NCI-H226 (cell line): Measurements from ENCODE around the gene LRP10.
A peak's percentile ranks its signal among the peaks of the same experiment; 100 is the strongest.

ENCODE experiments used
- DNase-seq: peaks from one replicate; pipeline ENCODE4 v3.0.0-alpha.2; 2015

LRP10 gene

DNA sequence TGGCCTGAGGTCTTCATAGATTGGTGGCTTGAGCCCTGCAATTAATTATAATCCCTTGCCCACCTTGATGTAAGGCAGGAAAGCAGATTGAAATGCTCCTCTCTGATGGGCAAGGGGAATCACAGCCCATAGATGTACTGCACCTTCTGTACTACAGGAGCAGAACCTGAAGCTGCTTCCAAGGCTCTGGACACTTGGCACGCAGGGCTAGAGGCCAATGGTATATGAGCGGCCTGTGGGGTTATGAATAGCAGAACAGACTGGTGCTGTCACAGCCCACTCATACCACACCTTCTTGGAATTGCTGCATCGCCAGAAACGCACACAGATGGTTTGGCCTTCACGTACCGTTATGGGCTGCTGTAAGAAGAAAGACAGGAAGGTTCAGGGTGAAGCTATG is 49.2 kb downstream of the LRP10 start:
- no peak for DNase-seq

DNA sequence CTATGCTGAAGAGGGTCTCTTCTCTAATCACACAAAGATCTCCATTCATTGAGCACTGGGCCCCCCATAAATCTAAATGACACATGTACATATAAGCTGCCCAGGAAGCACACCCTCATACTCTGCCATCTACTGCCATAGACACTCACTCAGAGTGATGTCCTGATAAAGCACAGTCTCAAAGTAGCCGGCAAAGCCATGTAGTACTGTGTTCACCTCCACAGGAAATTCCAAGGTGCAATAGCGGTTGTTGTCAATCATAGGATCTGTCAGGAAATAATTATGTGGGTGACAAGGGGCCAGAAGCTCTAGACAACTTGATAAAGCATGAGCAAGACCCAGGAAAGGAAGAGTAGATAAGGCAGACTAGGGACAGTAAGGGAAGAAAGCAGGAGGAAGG is 50.8 kb downstream of the LRP10 start:
- DNase-seq: no peak

DNA sequence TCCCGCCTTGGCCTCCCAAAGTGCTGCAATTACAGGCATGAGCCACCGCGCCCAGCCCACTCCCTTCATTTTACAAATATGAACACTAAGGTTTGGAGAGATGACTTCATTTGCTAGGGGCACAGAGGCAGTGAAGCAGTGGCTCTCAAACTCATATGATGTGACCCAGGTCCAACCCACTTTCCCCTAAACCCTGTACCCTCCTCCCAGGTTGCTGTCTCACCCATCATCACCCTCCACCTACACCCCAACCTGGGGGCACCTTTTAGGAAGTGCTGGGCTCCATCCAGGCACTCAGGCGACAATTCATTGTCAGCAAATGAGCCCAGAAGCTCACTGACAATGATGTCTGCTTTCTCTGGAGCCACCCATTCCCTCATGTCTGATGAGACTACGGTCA is 52.2 kb downstream of the LRP10 start:
- no peak for DNase-seq

GRCh38 chr14:22925513-22925912 is 54.0 kb downstream of the LRP10 start:
- DNase-seq: no peak

- peak; percentile 59 for DNase-seq
Observed at GRCh38 chr14:22926316-22926715, 54.8 kb downstream of the LRP10 start.

- DNase-seq: no peak
Observed at GRCh38 chr14:22928237-22929103, 56.9 kb downstream of the LRP10 start.

DNA sequence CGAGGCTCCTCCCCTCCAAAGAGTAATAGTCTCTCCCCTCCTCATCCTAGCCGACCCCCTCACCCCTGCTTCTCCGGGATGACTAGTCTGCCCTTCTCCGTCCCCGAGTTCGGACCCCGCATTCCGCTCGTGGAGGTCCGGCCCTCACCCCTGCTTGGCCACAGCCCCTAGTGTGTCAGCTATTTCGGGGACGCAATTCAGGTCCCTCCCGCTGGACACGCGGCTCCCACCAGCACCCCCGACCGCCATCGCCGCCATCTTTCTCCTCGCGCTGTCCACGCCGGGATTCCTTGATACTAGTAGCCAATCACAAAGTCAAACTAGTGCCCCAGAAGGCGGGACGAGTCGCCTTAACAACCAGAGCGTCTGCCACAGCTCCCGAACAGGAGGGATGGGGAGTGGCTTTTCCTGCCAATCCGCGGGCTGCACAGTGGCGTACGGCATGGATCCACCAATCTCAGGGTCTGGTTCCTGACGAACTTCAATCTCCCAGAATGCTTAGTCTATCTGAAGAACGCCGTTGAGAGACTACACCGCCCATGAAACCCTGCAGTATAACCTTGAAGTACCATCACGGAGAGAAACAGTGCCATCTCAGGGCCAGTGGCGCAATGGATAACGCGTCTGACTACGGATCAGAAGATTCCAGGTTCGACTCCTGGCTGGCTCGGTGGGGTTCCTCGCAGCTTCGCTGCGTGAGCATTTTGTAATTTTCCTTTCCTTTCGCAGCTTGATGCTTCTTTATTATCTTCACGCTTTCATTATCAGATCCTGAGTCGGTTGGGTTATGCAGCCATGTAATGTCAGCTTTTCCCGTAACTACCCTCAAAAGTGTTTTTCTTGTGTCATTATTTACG is 57.8 kb downstream of the LRP10 start, which contains the start of gene PRMT5:
Gene PRMT5, minus strand, starts transcription at position 273 of the 857 bp plus-strand sequence. Its CDS starts 15 bp downstream, at position 258.
- peak; percentile 100 for DNase-seq

GRCh38 chr14:22929961-22930364 is 58.4 kb downstream of the LRP10 start:
- DNase-seq: no peak
